ENCODE results near the gene KCNJ8.

DNA sequence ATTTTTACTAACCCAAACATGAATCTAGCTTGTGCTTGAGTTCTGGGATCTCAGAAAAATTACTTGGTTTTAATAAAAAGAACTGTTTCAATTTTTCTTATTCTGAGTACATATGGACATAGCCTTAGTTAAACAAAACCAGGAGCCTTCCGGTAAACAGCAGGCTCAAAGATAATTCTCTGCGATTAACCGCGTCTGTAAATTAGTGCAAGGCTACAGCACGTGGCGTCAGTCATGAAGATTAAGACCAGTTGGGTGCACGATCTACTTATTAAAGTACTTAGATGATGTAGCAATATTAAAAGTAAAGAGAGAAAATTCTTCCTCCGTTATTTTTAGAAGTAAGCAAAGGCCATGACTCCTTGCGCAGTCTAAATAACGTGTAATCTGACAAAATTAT, 700 bp downstream of the KCNJ8 start:
- TF ChIP-seq, protein P1, sequence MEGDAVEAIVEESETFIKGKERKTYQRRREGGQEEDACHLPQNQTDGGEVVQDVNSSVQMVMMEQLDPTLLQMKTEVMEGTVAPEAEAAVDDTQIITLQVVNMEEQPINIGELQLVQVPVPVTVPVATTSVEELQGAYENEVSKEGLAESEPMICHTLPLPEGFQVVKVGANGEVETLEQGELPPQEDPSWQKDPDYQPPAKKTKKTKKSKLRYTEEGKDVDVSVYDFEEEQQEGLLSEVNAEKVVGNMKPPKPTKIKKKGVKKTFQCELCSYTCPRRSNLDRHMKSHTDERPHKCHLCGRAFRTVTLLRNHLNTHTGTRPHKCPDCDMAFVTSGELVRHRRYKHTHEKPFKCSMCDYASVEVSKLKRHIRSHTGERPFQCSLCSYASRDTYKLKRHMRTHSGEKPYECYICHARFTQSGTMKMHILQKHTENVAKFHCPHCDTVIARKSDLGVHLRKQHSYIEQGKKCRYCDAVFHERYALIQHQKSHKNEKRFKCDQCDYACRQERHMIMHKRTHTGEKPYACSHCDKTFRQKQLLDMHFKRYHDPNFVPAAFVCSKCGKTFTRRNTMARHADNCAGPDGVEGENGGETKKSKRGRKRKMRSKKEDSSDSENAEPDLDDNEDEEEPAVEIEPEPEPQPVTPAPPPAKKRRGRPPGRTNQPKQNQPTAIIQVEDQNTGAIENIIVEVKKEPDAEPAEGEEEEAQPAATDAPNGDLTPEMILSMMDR (IDR thresholded peaks at IDR 0.05) = no peak
- TF ChIP-seq POLR2A (IDR thresholded peaks at IDR 0.05; ENCODE audit: low read depth) (no peak), EP300 (IDR thresholded peaks at IDR 0.05) (no peak)

All from esophagus muscularis mucosa (tissue), 4 donors.